Spleen (tissue), 11 donors: ENCODE results near the gene ANGPTL2. TPM values are rescaled to one million over a fixed set of nuclear protein-coding genes. Genes with fewer than 3 reads are reported as not detected.

ENCODE experiments used
- DNase-seq: peaks from one replicate; pipeline ENCODE4 v3.0.0-alpha.2; 2020
- H3K27ac ChIP-seq, 8 donors: fragments of 200-600 bp; sonication (generic) in 7 of 8; 1 replicate in 4 of 8; 2 replicates in 4 of 8; pipeline versions ENCODE4 v1.5.0 to v1.8.0; 2016 to 2021; ENCODE audit warnings: inconsistent platforms in 4 of 8, mild to moderate bottlenecking in 4 of 8, moderate library complexity in 1 of 8
- H3K27me3 ChIP-seq, 7 donors: fragments of 200-600 bp; sonication (generic) in 6 of 7; replicated peaks in 1 of 7; 1 replicate in 4 of 7; 2 replicates in 3 of 7; pipeline versions ENCODE4 v1.5.0 to v1.8.0; 2016 to 2021; ENCODE audit warnings: inconsistent platforms in 3 of 7, mild to moderate bottlenecking in 1 of 7
- H3K36me3 ChIP-seq, 6 donors: fragments of 200-600 bp; sonication (generic) in 5 of 6; 1 replicate in 4 of 6; 2 replicates in 2 of 6; pipeline versions ENCODE4 v1.5.0 to v1.8.0; 2016 to 2021; ENCODE audit warnings: inconsistent platforms in 2 of 6
- H3K4me1 ChIP-seq, 6 donors: fragments of 200-600 bp; sonication (generic) in 5 of 6; 1 replicate in 3 of 6; 2 replicates in 3 of 6; pipeline versions ENCODE4 v1.5.0 to v1.8.0; 2016 to 2021; ENCODE audit warnings: inconsistent platforms in 3 of 6
- H3K4me3 ChIP-seq, 8 donors: fragments of 200-600 bp; sonication (generic) in 7 of 8; 1 replicate in 4 of 8; 2 replicates in 4 of 8; pipeline versions ENCODE4 v1.5.0 to v1.8.0; 2016 to 2021; ENCODE audit warnings: inconsistent platforms in 4 of 8, mild to moderate bottlenecking in 4 of 8, moderate library complexity in 2 of 8
- H3K9me3 ChIP-seq, 8 donors: fragments of 200-600 bp; sonication (generic) in 7 of 8; 1 replicate in 4 of 8; 2 replicates in 4 of 8; pipeline versions ENCODE4 v1.5.0 to v1.8.0; 2016 to 2021; ENCODE audit warnings: inconsistent platforms in 4 of 8
- POLR2A ChIP-seq, 3 donors: fragments of 450-650 bp; IDR thresholded peaks; one replicate each; pipeline ENCODE4 v1.5.1; 2017; ENCODE audit warnings: antibody characterized with exemption in 3 of 3, mild to moderate bottlenecking in 1 of 3
- POLR2AphosphoS5 ChIP-seq, 3 donors: sonication (generic); formaldehyde crosslinking; IDR thresholded peaks; one replicate each; pipeline ENCODE4 v1.5.1; 2017; ENCODE audit warnings: antibody characterized with exemption in 3 of 3
- WGBS, 5 donors: extraction: QIAGEN DNeasy Blood & Tissue Kit in 3 of 5; methylation state at CpG; one replicate each; pipeline versions ENCODE4 v1.1.5 to v1.1.7; 2013 to 2018; 5-methylcytosine and 5-hydroxymethylcytosine counted together
- intact Hi-C: fragments of 100-400 bp; cut with DNase I; formaldehyde crosslinking; loops from one replicate; pipeline ENCODE4 v1.15.0; 2023; ENCODE audit warnings: low total_unique reads
- polyA plus RNA-seq, 3 donors: library from polyadenylated mRNA; stranded (reverse); fragments of 200-250 nt; gene quantifications; one replicate each; pipeline ENCODE4 v1.2.1, GENCODE V29; 2013
- total RNA-seq, 7 donors: library from RNA; depleted of rRNA in 3 of 7; stranded (reverse); fragments of >200 nt in 3 of 7; fragmentation: NEBNext Ultra II Directional in 4 of 7; extraction: Animal tissue kit (Norgen Biotek cat#: 25700) in 4 of 7; gene quantifications; one replicate each; pipeline versions ENCODE4 v1.1.0 to v1.2.1, GENCODE V29; 2016 to 2021
- TF ChIP-seq, protein P1 (sequence below), 11 experiments: fragments of 200-600 bp in 7 of 11; fragments of 450-650 bp in 4 of 11; sonication (generic) in 4 of 11; IDR thresholded peaks in 8 of 11; conservative IDR thresholded peaks in 3 of 11; 1 replicate in 7 of 11; 2 replicates in 4 of 11; pipeline versions ENCODE4 v1.4.0 to v1.8.0; 2016 to 2021; ENCODE audit warnings: antibody characterized with exemption in 11 of 11, inconsistent platforms in 4 of 11, mild to moderate bottlenecking in 1 of 11
- donor health status: healthy with polysubstance abuse.
- donor health status: DM: no; HTN: no; CAD: no; lungs with moderate emphysema.
- donor health status: DM: no; HTN: no; CAD: no.
- donor health status: Bipolar disorder and iron deficiency.
- donor health status: healthy.
- donor health status: DM: no; HTN: no; CAD: no.
- donor health status: DM: yes; HTN: yes; CAD: no.

Gene ANGPTL2
- total and polyA plus RNA-seq, 10 donors: 6.6 to 103 (median 48.1) TPM

DNA sequence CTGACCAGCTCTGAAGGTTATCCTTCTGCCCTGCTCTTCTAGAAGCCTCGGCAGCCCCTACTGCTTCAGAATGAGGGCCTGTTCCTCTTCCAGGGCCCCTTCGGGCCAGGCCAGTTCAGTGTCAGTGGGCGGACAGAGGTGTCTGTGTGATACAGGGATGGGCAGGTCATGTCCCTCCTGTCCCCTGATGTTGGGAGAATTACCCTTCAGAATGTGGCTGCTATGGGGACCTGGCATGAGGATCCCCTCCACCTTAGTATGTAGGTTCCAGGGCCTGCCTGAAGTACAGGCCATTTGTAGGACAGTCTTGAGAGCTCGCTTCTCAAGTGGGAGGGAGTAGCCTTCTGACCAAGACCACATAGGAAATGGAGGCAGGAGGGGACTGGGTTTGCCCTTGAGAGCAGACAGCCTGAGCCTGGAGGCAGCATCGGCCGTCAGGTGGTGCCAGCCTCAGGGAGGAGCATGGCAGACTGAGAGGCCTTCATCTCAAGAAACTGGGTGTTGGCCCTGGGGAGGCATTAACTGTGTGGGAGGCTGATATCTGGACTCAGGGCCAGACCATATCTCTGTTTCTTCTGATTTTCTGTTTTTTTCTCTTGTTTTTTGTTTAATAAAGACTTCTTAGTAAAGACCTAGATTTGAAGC is 32.0 kb downstream of the ANGPTL2 start:
- peaks cover 0 to 16% (median 5%) of the 10 kb centered on the region in 6 donors for H3K4me1 ChIP-seq
- intact Hi-C loops: no loop called here
- WGBS, 5 donors: 76 to 91% (median 83%) methylated on average over 4 to 6 of the region's 6 CpGs
- H3K27me3 ChIP-seq: no peaks in the 10 kb centered on the region
- DNase-seq: no peak
- H3K9me3 ChIP-seq: no peaks in the 10 kb centered on the region
- peak overlapping the region in 5 of 8 donors; percentile 12 to 61 (median 22) for H3K27ac ChIP-seq
- TF ChIP-seq, protein P1, sequence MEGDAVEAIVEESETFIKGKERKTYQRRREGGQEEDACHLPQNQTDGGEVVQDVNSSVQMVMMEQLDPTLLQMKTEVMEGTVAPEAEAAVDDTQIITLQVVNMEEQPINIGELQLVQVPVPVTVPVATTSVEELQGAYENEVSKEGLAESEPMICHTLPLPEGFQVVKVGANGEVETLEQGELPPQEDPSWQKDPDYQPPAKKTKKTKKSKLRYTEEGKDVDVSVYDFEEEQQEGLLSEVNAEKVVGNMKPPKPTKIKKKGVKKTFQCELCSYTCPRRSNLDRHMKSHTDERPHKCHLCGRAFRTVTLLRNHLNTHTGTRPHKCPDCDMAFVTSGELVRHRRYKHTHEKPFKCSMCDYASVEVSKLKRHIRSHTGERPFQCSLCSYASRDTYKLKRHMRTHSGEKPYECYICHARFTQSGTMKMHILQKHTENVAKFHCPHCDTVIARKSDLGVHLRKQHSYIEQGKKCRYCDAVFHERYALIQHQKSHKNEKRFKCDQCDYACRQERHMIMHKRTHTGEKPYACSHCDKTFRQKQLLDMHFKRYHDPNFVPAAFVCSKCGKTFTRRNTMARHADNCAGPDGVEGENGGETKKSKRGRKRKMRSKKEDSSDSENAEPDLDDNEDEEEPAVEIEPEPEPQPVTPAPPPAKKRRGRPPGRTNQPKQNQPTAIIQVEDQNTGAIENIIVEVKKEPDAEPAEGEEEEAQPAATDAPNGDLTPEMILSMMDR (IDR thresholded peaks at IDR 0.05 in 8 of 11, conservative IDR thresholded peaks at IDR 0.05 in 3 of 11): no peak
- TF ChIP-seq POLR2A (IDR thresholded peaks at IDR 0.05) (no peak), POLR2AphosphoS5 (IDR thresholded peaks at IDR 0.05) (no peak)
- no peak overlapping the region for H3K4me3 ChIP-seq
- peaks cover 0 to 82% (median 28%) of the 10 kb centered on the region in 6 donors for H3K36me3 ChIP-seq

DNA sequence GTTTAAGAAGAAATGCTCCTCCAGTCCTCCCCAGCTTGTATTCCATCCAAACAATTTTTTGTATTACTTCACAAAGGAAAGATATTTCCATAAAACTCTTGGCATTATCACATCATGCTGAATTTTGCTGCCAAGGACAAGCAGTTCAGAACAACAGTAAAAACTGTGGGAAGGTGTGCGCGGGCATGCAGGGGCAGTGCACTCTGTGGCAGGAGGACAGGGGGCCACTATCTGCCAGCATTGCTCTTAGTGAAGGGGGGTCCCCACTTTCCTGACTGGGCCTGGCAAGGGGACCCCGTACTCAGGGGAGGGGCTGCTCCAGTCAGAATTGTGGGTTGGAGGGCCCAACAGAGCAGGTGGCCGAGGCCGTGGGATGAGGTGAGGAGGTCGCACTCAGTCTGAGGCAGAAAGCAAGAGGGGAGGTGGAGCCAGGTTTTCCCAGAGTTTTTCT is 32.8 kb downstream of the ANGPTL2 start:
- intact Hi-C loops: no loop called here
- TF ChIP-seq, protein P1 (IDR thresholded peaks at IDR 0.05 in 8 of 11, conservative IDR thresholded peaks at IDR 0.05 in 3 of 11): no peak
- no peak for TF ChIP-seq POLR2AphosphoS5 (IDR thresholded peaks at IDR 0.05)
- TF ChIP-seq POLR2A (IDR thresholded peaks at IDR 0.05): no peak
- no peak overlapping the region for H3K4me3 ChIP-seq
- H3K4me1 ChIP-seq: peaks cover 0 to 12% (median 5%) of the 10 kb centered on the region in 6 donors
- H3K27me3 ChIP-seq: no peaks in the 10 kb centered on the region
- no peaks in the 10 kb centered on the region for H3K9me3 ChIP-seq
- DNase-seq: no peak
- WGBS, 5 donors: 92 to 95% (median 94%) methylated on average over 6 of the region's 6 CpGs
- peaks cover 0 to 82% (median 28%) of the 10 kb centered on the region in 6 donors for H3K36me3 ChIP-seq
- H3K27ac ChIP-seq: peak overlapping the region in 2 of 8 donors; percentile 22 to 23

DNA sequence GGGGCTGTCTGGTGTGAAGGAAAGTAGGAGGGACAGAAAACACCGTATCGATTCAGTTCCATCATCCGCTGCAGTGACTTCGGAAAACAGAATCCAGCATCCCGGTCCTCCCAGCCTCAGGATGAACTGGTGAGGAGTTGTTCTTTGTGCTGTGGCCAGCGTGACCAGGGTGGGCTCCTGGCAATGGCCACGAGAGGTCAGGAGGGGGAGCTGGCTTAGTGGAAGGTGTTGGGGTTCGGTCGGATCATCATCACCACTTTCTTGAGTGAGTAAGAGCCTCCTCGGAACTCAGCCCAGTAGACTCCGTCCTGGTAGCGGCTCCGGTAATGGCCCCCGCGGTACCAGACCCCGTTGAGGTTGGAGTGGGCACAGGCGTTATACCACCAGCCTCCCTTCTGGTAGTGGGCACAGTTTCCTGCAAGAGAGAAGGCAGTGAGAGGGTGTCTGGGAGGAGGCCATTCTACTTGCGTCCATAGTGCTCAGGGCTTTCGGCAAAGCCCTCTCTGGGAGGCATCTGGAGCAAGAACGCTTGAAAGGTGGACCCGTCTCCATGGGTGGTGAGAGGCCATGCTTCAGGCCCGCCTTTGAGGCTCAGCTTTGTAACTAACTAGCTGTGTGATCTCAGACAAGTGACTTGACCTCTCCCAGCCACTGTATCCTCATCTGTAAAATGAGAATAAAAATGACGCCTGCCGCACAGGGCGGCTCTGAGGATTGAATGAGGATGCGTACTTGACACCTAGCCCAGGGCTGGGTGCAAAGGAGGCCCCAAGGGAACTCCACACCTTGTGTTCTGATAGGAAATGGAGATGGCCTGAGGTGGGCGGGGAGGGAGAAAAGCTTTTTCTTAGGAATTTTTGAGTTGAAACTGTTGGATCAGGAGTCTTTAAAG is 33.5 kb downstream of the ANGPTL2 start:
- Histone ChIP-seq H3K4me1 (peaks cover 0 to 12% (median 5%) of the 10 kb centered on the region in 6 donors), H3K27me3 (no peaks in the 10 kb centered on the region), H3K27ac (no peak overlapping the region), H3K36me3 (peaks cover 0 to 76% (median 28%) of the 10 kb centered on the region in 6 donors), H3K4me3 (no peak overlapping the region), H3K9me3 (no peaks in the 10 kb centered on the region)
- 91 to 97% (median 95%) methylated on average over 27 of the region's 27 CpGs for WGBS, 5 donors
- DNase-seq: no peak
- TF ChIP-seq, protein P1 (IDR thresholded peaks at IDR 0.05 in 8 of 11, conservative IDR thresholded peaks at IDR 0.05 in 3 of 11): no peak
- no peak for TF ChIP-seq POLR2AphosphoS5 (IDR thresholded peaks at IDR 0.05)
- no peak for TF ChIP-seq POLR2A (IDR thresholded peaks at IDR 0.05)
- intact Hi-C loops: no loop called here

DNA sequence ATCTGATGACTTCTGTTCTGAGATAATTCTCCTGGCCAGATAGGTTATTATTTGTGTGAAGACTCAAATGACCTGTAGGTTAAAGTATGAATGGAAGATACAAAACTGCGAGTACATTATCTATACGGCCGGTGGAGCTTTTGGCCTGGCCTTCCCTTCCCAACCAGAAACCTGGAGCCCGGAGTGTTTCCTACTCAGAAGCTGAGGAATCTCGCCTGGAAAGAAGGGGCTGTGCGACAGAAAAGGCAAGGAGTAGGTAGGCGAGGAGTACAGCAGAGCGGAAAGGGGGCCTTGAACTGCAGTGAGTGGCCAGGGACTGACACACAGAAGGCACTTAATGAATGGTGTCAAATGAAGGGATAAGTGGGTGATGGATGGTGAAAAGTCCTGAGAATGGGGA is 34.6 kb downstream of the ANGPTL2 start:
- no peak for DNase-seq
- H3K27ac ChIP-seq: no peak overlapping the region
- TF ChIP-seq, protein P1 (IDR thresholded peaks at IDR 0.05 in 8 of 11, conservative IDR thresholded peaks at IDR 0.05 in 3 of 11): no peak
- TF ChIP-seq POLR2AphosphoS5 (IDR thresholded peaks at IDR 0.05): no peak
- no peak for TF ChIP-seq POLR2A (IDR thresholded peaks at IDR 0.05)
- H3K4me3 ChIP-seq: no peak overlapping the region
- no peaks in the 10 kb centered on the region for H3K9me3 ChIP-seq
- intact Hi-C loops: no loop called here
- no peaks in the 10 kb centered on the region for H3K27me3 ChIP-seq
- H3K36me3 ChIP-seq: peaks cover 0 to 65% (median 25%) of the 10 kb centered on the region in 6 donors
- 93 to 96% (median 95%) methylated on average over 8 of the region's 8 CpGs for WGBS, 5 donors
- peaks cover 0 to 12% (median 5%) of the 10 kb centered on the region in 6 donors for H3K4me1 ChIP-seq
